Right ventricle myocardium inferior (tissue), 1 donor: ENCODE measurements around the gene KLRC4. TPM values are rescaled to one million over a fixed set of nuclear protein-coding genes. Genes with fewer than 3 reads are reported as not detected.

Source experiments
- ATAC-seq: fragments of 200-7000 bp; cut with Tn5 transposase; one replicate; pipeline ENCODE4 v1.9.1; 2020; ENCODE audit warnings: mild to moderate bottlenecking, moderate library complexity
- DNase-seq: peaks from one replicate; pipeline ENCODE4 v3.0.0; 2021; ENCODE audit errors: missing footprints
- intact Hi-C: fragments of 100-400 bp; cut with DNase I; formaldehyde crosslinking; loops from one replicate; pipeline ENCODE4 v1.11.0; 2022
- total RNA-seq: library from RNA; stranded (reverse); fragmentation: NEBNext Ultra II Directional; extraction: Animal tissue kit (Norgen Biotek cat#: 25700); gene quantifications from one replicate; pipeline ENCODE4 v1.2.1, GENCODE V29; 2021
- donor health status: DM: no; HTN: yes; CAD: no; lungs with severe emphysema.

KLRC4 gene
- total RNA-seq, 1 donor from 2014 or later: not detected

DNA sequence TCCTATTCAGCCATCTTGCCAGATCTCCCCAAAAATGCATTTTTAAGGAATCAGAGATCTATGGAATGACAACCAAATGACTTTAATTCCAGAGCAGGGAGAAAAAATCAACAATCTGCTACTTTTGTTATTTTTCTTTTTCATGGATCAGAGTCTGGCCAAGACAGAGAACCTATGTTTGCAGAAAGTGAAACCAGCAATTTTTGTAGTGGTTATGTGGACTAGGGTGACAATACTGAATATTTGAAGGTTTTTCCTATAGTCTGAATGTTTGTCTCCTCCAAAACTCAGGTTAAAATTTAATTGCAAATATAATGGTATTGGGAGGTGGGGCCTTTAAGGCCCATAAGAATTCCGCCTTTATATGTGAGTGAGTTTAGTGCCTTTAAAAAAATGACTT, 50.6 kb downstream of the KLRC4 start:
- DNase-seq (no peak), ATAC-seq (no peak)
- intact Hi-C loops: no loop called here

DNA sequence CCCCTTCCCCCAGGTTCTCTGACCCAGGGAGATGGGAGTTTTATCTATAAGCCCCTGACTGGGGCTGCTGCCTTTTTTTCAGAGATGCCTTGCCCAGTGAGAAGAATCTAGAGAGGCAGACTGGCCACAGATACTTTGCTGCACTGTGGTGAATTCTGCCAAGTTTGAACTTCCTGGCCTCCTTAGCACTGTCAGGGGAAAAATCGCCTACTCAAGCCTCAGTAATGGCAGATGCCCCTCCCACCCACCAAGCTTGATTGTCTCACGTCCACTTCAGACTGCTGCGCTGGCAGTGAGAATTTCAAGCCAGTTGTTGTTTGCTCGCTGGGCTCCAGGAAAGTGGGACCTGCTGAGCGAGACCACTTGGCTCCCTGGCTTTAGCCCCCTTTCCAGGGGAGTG, 51.4 kb downstream of the KLRC4 start:
- DNase-seq (no peak), ATAC-seq (no peak)
- intact Hi-C loops: no loop called here

Other genes starting within 250 kb of the KLRC4 start
- gene OLR1, start 237.6 kb downstream of the KLRC4 start, total RNA-seq: 0.24 TPM
- not detected for gene TMEM52B, start 230.7 kb downstream of the KLRC4 start, total RNA-seq
- gene GABARAPL1, start 196.9 kb downstream of the KLRC4 start, total RNA-seq: 282 TPM
- 2.3 TPM for gene KLRD1, start 101.9 kb downstream of the KLRC4 start, total RNA-seq
- 1.2 TPM for gene KLRK1, start 19.7 kb downstream of the KLRC4 start, total RNA-seq
- gene KLRC3, start 10.8 kb upstream of the KLRC4 start, total RNA-seq: not detected
- gene KLRC2, start 26.3 kb upstream of the KLRC4 start, total RNA-seq: not detected
- not detected for gene KLRC1, start 43.6 kb upstream of the KLRC4 start, total RNA-seq
- gene EIF2S3B, start 96.1 kb upstream of the KLRC4 start, total RNA-seq: 0.62 TPM
- 14.8 TPM for gene MAGOHB, start 203.9 kb upstream of the KLRC4 start, total RNA-seq